PC-3 (cell line): ENCODE results near the gene GANC. TPM values are rescaled to one million over a fixed set of nuclear protein-coding genes. Genes with fewer than 3 reads are reported as not detected.
"Not testable (repeated sequence)": the region's sequence is repeated elsewhere in the genome, so short reads cannot be mapped to it uniquely, and the experiment has no call there.

ENCODE experiments used
- ATAC-seq: fragments of 200-7000 bp; cut with Tn5 transposase; 2 replicates; pipeline ENCODE4 v1.9.1; 2020; ENCODE audit warnings: mild to moderate bottlenecking, moderate library complexity
- BruUV-seq: library from RNA; stranded (reverse); fragments of 400-500 nt; replicated peaks from 2 replicates; lab custom pipeline; 2021; lab: Mats Ljungman, UMichigan
- CTCF ChIA-PET: fragments of 300-600 bp; sonication (Branson Sonifier 250); formaldehyde crosslinking; loops from one replicate; lab custom pipeline; 2022; ENCODE audit warnings: antibody characterized with exemption; lab: Charles Lee
- POLR2A ChIA-PET: fragments of 300-600 bp; sonication (Branson Sonifier 250); formaldehyde crosslinking; loops from one replicate; lab custom pipeline; 2022; ENCODE audit warnings: antibody characterized with exemption; ENCODE audit not compliant: unreplicated experiment; lab: Charles Lee
- DNase-seq: peaks from one replicate; pipeline ENCODE4 v3.0.0-alpha.2; 2015
- H2AFZ ChIP-seq: fragments of 300-600 bp; sonication (generic); 2 replicates; pipeline ENCODE4 v1.6.0; 2016; ENCODE audit warnings: antibody characterized with exemption, low read length
- H3F3A ChIP-seq: fragments of 300-600 bp; sonication (generic); one replicate; pipeline ENCODE4 v1.6.0; 2017; ENCODE audit warnings: antibody characterized with exemption, low read length, control low read depth, mild to moderate bottlenecking; ENCODE audit not compliant: unreplicated experiment
- H3K27ac ChIP-seq: fragments of 300-600 bp; sonication (generic); 2 replicates; pipeline ENCODE4 v1.5.1; 2016; ENCODE audit warnings: mild to moderate bottlenecking, low read length
- H3K27me3 ChIP-seq: fragments of 300-600 bp; sonication (generic); 2 replicates; pipeline ENCODE4 v1.6.1; 2016; ENCODE audit warnings: low read length, mixed read lengths
- H3K36me3 ChIP-seq: fragments of 300-600 bp; sonication (generic); 2 replicates; pipeline ENCODE4 v1.6.1; 2016; ENCODE audit warnings: low read depth, mixed run types, low read length, mixed read lengths
- H3K4me1 ChIP-seq: fragments of 300-600 bp; sonication (generic); 2 replicates; pipeline ENCODE4 v1.5.1; 2016; ENCODE audit warnings: low read length; ENCODE audit not compliant: insufficient read depth
- H3K4me2 ChIP-seq: fragments of 300-600 bp; sonication (generic); 2 replicates; pipeline ENCODE4 v1.6.0; 2016; ENCODE audit warnings: low read length
- H3K4me3 ChIP-seq: fragments of 300-600 bp; sonication (generic); 2 replicates; pipeline ENCODE4 v1.5.1; 2016; ENCODE audit warnings: mild to moderate bottlenecking, low read length, mixed read lengths
- H3K79me2 ChIP-seq: fragments of 300-600 bp; sonication (generic); 2 replicates; pipeline ENCODE4 v1.6.1; 2017; ENCODE audit warnings: low read length, mixed read lengths
- H3K9ac ChIP-seq: fragments of 300-600 bp; sonication (generic); 2 replicates; pipeline ENCODE4 v1.6.0; 2016; ENCODE audit warnings: mild to moderate bottlenecking, low read length
- H3K9me2 ChIP-seq: fragments of 300-600 bp; sonication (generic); replicated peaks from 2 replicates; pipeline ENCODE4 v1.6.1; 2016; ENCODE audit warnings: mixed run types, low read length, mixed read lengths
- H3K9me3 ChIP-seq: fragments of 300-600 bp; sonication (generic); 2 replicates; pipeline ENCODE4 v1.6.1; 2016; ENCODE audit warnings: low read length, mixed read lengths
- H4K20me1 ChIP-seq: fragments of 300-600 bp; sonication (generic); 2 replicates; pipeline ENCODE4 v1.6.1; 2016; ENCODE audit warnings: low read length, mixed read lengths
- EZH2 ChIP-seq: fragments of 300-600 bp; sonication (generic); IDR thresholded peaks from one replicate; pipeline ENCODE4 v1.6.1; 2017; ENCODE audit warnings: antibody characterized with exemption, mild to moderate bottlenecking, low read length; ENCODE audit not compliant: unreplicated experiment
- EZH2phosphoT487 ChIP-seq: fragments of 300-600 bp; sonication (generic); IDR thresholded peaks from 2 replicates; pipeline ENCODE4 v1.6.1; 2018; ENCODE audit warnings: mild to moderate bottlenecking, antibody characterized with exemption, low read length, borderline replicate concordance
- intact Hi-C: fragments of 100-400 bp; cut with micrococcal nuclease; formaldehyde crosslinking; loops from 2 replicates; pipeline ENCODE4 v1.9.0; 2023
- total RNA-seq: library from RNA; depleted of rRNA; stranded (reverse); fragments of >200 nt; gene quantifications from 2 replicates; pipeline ENCODE4 v1.2.3, GENCODE V29; 2014
- TF ChIP-seq, protein P1 (sequence below): fragments of 300-600 bp; sonication (generic); conservative IDR thresholded peaks from 2 replicates; pipeline ENCODE4 v1.5.1; 2017; ENCODE audit warnings: antibody characterized with exemption, low read depth, mild to moderate bottlenecking, low read length

Gene GANC
- total RNA-seq, 1 experiment from 2014 or later, result 12.4 TPM

DNA sequence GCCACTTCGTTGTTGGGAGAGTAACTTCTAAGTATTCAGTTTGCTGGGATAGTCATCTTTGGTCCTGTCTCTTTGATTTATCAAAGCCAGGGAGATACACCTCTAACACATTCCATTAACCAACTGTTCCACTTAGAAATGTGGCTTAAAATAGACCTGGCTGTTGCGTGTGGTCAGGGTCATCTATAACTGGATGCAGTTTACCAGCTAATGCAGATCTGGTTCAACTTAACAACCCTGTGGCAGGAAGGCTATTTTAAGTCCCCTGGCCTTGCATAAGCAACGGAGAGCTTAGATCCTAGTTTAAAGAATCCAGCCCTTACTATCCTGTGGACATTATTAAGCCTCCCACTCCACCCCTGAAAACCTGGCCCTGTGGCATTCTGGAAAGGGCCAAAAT lies 58.2 kb downstream of the GANC start:
- H3K4me2 ChIP-seq, result no peak overlapping the region

DNA sequence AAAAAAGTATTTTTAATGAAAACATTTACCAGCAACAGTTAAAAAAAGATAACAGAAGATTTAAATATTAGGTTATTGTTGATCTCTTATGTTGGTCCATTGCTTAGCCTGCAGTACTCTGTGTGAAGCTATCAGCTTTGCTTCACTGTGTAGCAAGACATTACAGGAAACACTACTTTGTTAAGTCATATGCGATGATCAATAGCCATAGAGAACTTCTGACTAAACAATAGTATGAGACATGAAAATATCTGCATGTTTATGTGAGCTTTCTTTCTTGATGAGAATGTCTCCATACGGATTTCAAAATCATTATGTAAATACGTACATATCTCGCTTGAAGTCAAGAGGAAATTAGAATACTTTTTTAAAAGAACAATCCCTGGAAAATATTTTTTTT lies 59.3 kb downstream of the GANC start:
- no peaks in the 10 kb centered on the region for H3K79me2 ChIP-seq
- POLR2A ChIA-PET, result no interaction called here

More for the DNA sequence above, 58.2 kb downstream of the GANC start:
- no peaks in the 10 kb centered on the region for H3K27me3 ChIP-seq
- intact Hi-C loops, result no loop called here
- H3K27ac ChIP-seq, result no peak overlapping the region
- POLR2A ChIA-PET, result interaction anchor here (0.7 kb wide), 1 partner anchor 160 kb away, joined by 5 read pairs; the partner anchor contains the start of gene ZNF106
- CTCF ChIA-PET, result no interaction called here
- H3K4me1 ChIP-seq, result no peaks in the 10 kb centered on the region
- BruUV-seq, result no TSS peak
- ATAC-seq (no peak), DNase-seq (no peak)
- no peak overlapping the region for H2AFZ ChIP-seq
- H3K9me3 ChIP-seq, result peaks cover 4% of the 10 kb centered on the region; the same call in 1 of the 2 replicates
- H3F3A ChIP-seq, result no peaks in the 10 kb centered on the region
- H3K36me3 ChIP-seq, result peaks cover 4% of the 10 kb centered on the region; the same call in 1 of the 2 replicates
- H4K20me1 ChIP-seq, result no peaks in the 10 kb centered on the region
- no peak overlapping the region for H3K9ac ChIP-seq
- no peaks in the 10 kb centered on the region for H3K79me2 ChIP-seq
- H3K4me3 ChIP-seq, result no peak overlapping the region
- no peaks in the 10 kb centered on the region for H3K9me2 ChIP-seq
- no peak for TF ChIP-seq EZH2
- TF ChIP-seq, protein P1, sequence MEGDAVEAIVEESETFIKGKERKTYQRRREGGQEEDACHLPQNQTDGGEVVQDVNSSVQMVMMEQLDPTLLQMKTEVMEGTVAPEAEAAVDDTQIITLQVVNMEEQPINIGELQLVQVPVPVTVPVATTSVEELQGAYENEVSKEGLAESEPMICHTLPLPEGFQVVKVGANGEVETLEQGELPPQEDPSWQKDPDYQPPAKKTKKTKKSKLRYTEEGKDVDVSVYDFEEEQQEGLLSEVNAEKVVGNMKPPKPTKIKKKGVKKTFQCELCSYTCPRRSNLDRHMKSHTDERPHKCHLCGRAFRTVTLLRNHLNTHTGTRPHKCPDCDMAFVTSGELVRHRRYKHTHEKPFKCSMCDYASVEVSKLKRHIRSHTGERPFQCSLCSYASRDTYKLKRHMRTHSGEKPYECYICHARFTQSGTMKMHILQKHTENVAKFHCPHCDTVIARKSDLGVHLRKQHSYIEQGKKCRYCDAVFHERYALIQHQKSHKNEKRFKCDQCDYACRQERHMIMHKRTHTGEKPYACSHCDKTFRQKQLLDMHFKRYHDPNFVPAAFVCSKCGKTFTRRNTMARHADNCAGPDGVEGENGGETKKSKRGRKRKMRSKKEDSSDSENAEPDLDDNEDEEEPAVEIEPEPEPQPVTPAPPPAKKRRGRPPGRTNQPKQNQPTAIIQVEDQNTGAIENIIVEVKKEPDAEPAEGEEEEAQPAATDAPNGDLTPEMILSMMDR, result no peak
- TF ChIP-seq EZH2phosphoT487, result no peak

DNA sequence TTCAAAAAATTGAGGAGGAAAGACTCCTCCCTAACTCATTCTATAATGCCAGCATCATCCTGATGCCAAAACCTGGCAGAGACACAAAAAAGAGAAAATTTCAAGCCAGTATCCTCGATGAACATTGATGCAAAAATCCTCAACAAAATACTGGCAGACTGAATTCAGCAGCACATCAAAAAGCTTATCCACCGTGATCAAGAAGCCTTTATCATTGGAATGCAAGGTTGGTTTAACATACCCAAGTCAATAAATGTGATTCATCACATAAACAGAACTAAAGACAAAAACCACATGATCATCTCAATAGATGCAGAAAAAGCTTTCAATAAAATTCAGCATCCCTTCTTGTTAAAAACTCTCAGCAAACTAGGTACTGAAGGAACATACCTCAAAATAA lies 62.1 kb downstream of the GANC start:
- no peak overlapping the region for H3K4me2 ChIP-seq
- no peak for ATAC-seq
- no peaks in the 10 kb centered on the region for H3K9me2 ChIP-seq
- H3K4me3 ChIP-seq, result no peak overlapping the region
- no peaks in the 10 kb centered on the region for H3K27me3 ChIP-seq
- peaks cover 4% of the 10 kb centered on the region; the same call in 1 of the 2 replicates for H3K9me3 ChIP-seq
- no peak overlapping the region for H3K9ac ChIP-seq
- H3K79me2 ChIP-seq, result no peaks in the 10 kb centered on the region
- H3K36me3 ChIP-seq, result peaks cover 4% of the 10 kb centered on the region; the same call in 1 of the 2 replicates
- no peaks in the 10 kb centered on the region for H3K4me1 ChIP-seq
- H2AFZ ChIP-seq, result no peak overlapping the region
- intact Hi-C loops, result no loop called here
- CTCF ChIA-PET, result no interaction called here
- no peaks in the 10 kb centered on the region for H3F3A ChIP-seq
- no peaks in the 10 kb centered on the region for H4K20me1 ChIP-seq
- TF ChIP-seq EZH2, result no peak
- TF ChIP-seq, protein P1, result no peak
- TF ChIP-seq EZH2phosphoT487, result no peak
- POLR2A ChIA-PET, result interaction anchor here (0.8 kb wide), 1 partner anchor 141 kb away, joined by 4 read pairs; no protein-coding TSS in a partner anchor
- no peak overlapping the region for H3K27ac ChIP-seq
- BruUV-seq, result no TSS peak
- no peak for DNase-seq

More for the DNA sequence above, 59.3 kb downstream of the GANC start:
- H3K27me3 ChIP-seq, result no peaks in the 10 kb centered on the region
- H3K36me3 ChIP-seq, result peaks cover 4% of the 10 kb centered on the region; the same call in 1 of the 2 replicates
- BruUV-seq, result no TSS peak
- intact Hi-C loops, result no loop called here
- no peaks in the 10 kb centered on the region for H3F3A ChIP-seq
- TF ChIP-seq EZH2 (no peak), EZH2phosphoT487 (no peak)
- TF ChIP-seq, protein P1, result no peak
- ATAC-seq (no peak), DNase-seq (no peak)
- no peaks in the 10 kb centered on the region for H3K4me1 ChIP-seq
- CTCF ChIA-PET, result no interaction called here
- H3K9ac ChIP-seq, result no peak overlapping the region
- no peak overlapping the region for H2AFZ ChIP-seq
- H3K9me2 ChIP-seq, result no peaks in the 10 kb centered on the region
- H3K4me3 ChIP-seq, result no peak overlapping the region
- H3K4me2 ChIP-seq, result no peak overlapping the region
- no peaks in the 10 kb centered on the region for H4K20me1 ChIP-seq
- H3K9me3 ChIP-seq, result peaks cover 4% of the 10 kb centered on the region; the same call in 1 of the 2 replicates
- no peak overlapping the region for H3K27ac ChIP-seq

DNA sequence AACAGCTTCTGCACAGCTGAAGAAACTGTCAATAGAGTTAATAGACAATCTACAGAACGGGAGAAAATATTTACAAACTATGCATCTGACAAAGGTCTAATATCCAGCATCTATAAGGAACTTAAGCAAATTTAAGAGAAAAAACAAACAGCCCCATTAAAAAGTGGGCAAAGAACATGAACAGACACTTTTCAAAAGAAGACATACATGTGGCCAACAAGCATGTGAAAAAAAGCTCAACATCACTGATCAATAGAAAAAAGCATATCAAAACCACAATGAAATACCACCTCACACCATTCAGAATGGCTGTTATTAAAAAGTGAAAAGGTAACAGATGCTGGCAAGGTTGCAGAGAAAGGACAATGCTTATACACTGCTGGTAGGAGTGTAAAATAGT lies 63.6 kb downstream of the GANC start:
- H3K4me3 ChIP-seq, H4K20me1 ChIP-seq, H3K79me2 ChIP-seq, H3K9ac ChIP-seq, H3K4me2 ChIP-seq, H3K36me3 ChIP-seq, BruUV-seq, intact Hi-C loops, H2AFZ ChIP-seq, ATAC-seq, DNase-seq, H3F3A ChIP-seq, H3K9me3 ChIP-seq, H3K4me1 ChIP-seq, H3K27ac ChIP-seq, H3K9me2 ChIP-seq, H3K27me3 ChIP-seq: not testable (repeated sequence)
- ChIA-PET CTCF (interaction anchor here (0.6 kb wide), 1 partner anchor 41 kb away, joined by 5 read pairs; no protein-coding TSS in a partner anchor), POLR2A (interaction anchor here (0.6 kb wide), 1 partner anchor 265 kb away, joined by 5 read pairs; no protein-coding TSS in a partner anchor)
